ENCODE data around the gene RPL10. TPM values are rescaled to one million over a fixed set of nuclear protein-coding genes. Genes with fewer than 3 reads are reported as not detected.

RPL10 gene
- total and polyA plus RNA-seq, 9 of the 15 experiments (the other 6 are each of a cell fraction or from before 2014, with no cell fraction given), result 3,774 to 7,600 (median 5,014) TPM

- Histone ChIP-seq H4K20me1 (replicated peaks; ENCODE audit: control insufficient read depth, insufficient read depth, low read length) (no peaks in the 10 kb centered on the region), H3K79me2 (ENCODE audit: control insufficient read depth, insufficient read depth, low read length) (peaks cover 25% of the 10 kb centered on the region), H3K4me3 (peak overlapping the region; percentile 40), H3K4me1 (replicated peaks in 1 of 2; ENCODE audit: control insufficient read depth in 2 of 2, insufficient read depth in 2 of 2, low read length in 2 of 2) (peaks cover 13 to 50% of the 10 kb centered on the region in 2 experiments; a peak in 4 of 5 replicates), H3K4me2 (ENCODE audit: insufficient read depth, low read length) (peak overlapping the region; percentile 91), H3K36me3 (ENCODE audit: control insufficient read depth, insufficient read depth, low read length) (peaks cover 5% of the 10 kb centered on the region; the same call in 1 of the 3 replicates), H3K9me3 (replicated peaks; ENCODE audit: control insufficient read depth, insufficient read depth, low read depth, low read length) (no peaks in the 10 kb centered on the region), H2AFZ (ENCODE audit: low read depth, low read length) (peak overlapping the region; percentile 75), H3K9me1 (ENCODE audit: control insufficient read depth, insufficient read depth, low read length) (no peaks in the 10 kb centered on the region), H3K27ac (ENCODE audit: extremely low read depth, low read depth, low read length) (peak overlapping the region; percentile 77), H3K27me3 (ENCODE audit: control insufficient read depth in 2 of 2, insufficient read depth in 2 of 2, low read length in 2 of 2) (no peaks in the 10 kb centered on the region), H3K9ac (ENCODE audit: insufficient read depth in 1 of 2, low read depth in 2 of 2, low read length in 2 of 2) (peak overlapping the region; percentile 61 to 90)
- intact Hi-C loops (cut with micrococcal nuclease), result no loop called here
- CTCF ChIA-PET (ENCODE audit: low intra/inter-chr PET ratio), result interaction anchor here (0.7 kb wide), 1 partner anchor 126 kb away, joined by 4 read pairs; no protein-coding TSS in a partner anchor
- DNase-seq (ENCODE audit: extremely low read depth in 1 of 4, low spot score in 3 of 4) (no peak), ATAC-seq (peak; percentile 32; the same call in 2 of the 3 replicates), FAIRE-seq (no peak)
- TSS peak; percentile 32 for BruUV-seq (replicated peaks)
- POLR2A ChIA-PET, result interaction anchor here (0.6 to 5.0 kb wide), 6 partner anchors 8 to 118 kb away, joined by 3 to 85 read pairs (median 4); partner anchors contain the start of genes LAGE3 and RPL10
- 6% methylated on average over 4 of the region's 10 CpGs for WGBS (ENCODE audit: insufficient coverage, low coverage, missing lambda C conversion rate)
- in situ Hi-C loops (cut with MboI), result loop anchor here (10.0 kb wide), 1 partner anchor 126 kb away; no protein-coding TSS in a partner anchor
- TF ChIP-seq ESRRA (IDR thresholded peaks at IDR 0.05; ENCODE audit: borderline replicate concordance, low read depth) (no peak), DMBX1 (CRISPR knock-in tag; IDR thresholded peaks at IDR 0.05; ENCODE audit: borderline replicate concordance) (no peak), FOXM1 (IDR thresholded peaks at IDR 0.05; ENCODE audit: low read depth) (no peak), FOXM1 (CRISPR knock-in tag; IDR thresholded peaks at IDR 0.05; ENCODE audit: low read depth) (no peak), ZNF830 (CRISPR knock-in tag; IDR thresholded peaks at IDR 0.05) (no peak), E2F6 (IDR thresholded peaks at IDR 0.05; ENCODE audit: borderline replicate concordance in 1 of 2, extremely low read depth in 1 of 2, insufficient read depth in 1 of 2, insufficient read length in 1 of 2, low read depth in 1 of 2, low read length in 1 of 2, poor library complexity in 1 of 2, severe bottlenecking in 1 of 2) (peak in 1 of 2 experiments; percentile 1), PBX2 (CRISPR knock-in tag; IDR thresholded peaks at IDR 0.05; ENCODE audit: low read depth) (no peak), PBX2 (tag; conservative IDR thresholded peaks at IDR 0.05; ENCODE audit: low read depth) (no peak), ZNF583 (CRISPR knock-in tag; IDR thresholded peaks at IDR 0.05) (no peak), ZNF384 (IDR thresholded peaks at IDR 0.05; ENCODE audit: low read depth, low read length) (no peak), ZNF696 (CRISPR knock-in tag; conservative IDR thresholded peaks at IDR 0.05) (no peak), SMAD1 (IDR thresholded peaks at IDR 0.05; ENCODE audit: low read depth, low read length, partially characterized antibody) (no peak), THRA (IDR thresholded peaks at IDR 0.05) (no peak)
- TF ChIP-seq, protein P1, sequence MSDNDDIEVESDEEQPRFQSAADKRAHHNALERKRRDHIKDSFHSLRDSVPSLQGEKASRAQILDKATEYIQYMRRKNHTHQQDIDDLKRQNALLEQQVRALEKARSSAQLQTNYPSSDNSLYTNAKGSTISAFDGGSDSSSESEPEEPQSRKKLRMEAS (CRISPR knock-in tag; IDR thresholded peaks at IDR 0.05), result no peak
These were observed 10.6 kb downstream of the RPL10 start for GRCh38 chrX:154408659-154409221.

Measured in K562 (cell line).